Activated naive CD8-positive, alpha-beta T cell treated with anti-CD3 and anti-CD28 coated beads for 36 hours (primary cell): ENCODE data around the gene SLC9A9. TPM values are rescaled to one million over a fixed set of nuclear protein-coding genes. Genes with fewer than 3 reads are reported as not detected.

ENCODE experiments used
- DNase-seq: peaks from one replicate; pipeline ENCODE4 v3.0.0; 2021
- H3K27ac Mint-ChIP-seq: one replicate; pipeline ENCODE4 v1.8.0; 2022; ENCODE audit warnings: mild to moderate bottlenecking, moderate library complexity, mixed read lengths
- H3K27me3 Mint-ChIP-seq: one replicate; pipeline ENCODE4 v1.8.0; 2022; ENCODE audit warnings: mild to moderate bottlenecking, mixed read lengths
- H3K36me3 Mint-ChIP-seq: one replicate; pipeline ENCODE4 v1.8.0; 2021; ENCODE audit warnings: mild to moderate bottlenecking, mixed read lengths
- H3K4me1 Mint-ChIP-seq: one replicate; pipeline ENCODE4 v1.8.0; 2021; ENCODE audit warnings: mixed read lengths
- H3K4me3 Mint-ChIP-seq: one replicate; pipeline ENCODE4 v1.8.0; 2022; ENCODE audit warnings: mild to moderate bottlenecking, moderate library complexity, mixed read lengths
- H3K9me3 Mint-ChIP-seq: one replicate; pipeline ENCODE4 v1.8.0; 2022; ENCODE audit warnings: mixed read lengths
- total RNA-seq, 2 experiments: library from RNA; stranded (reverse); gene quantifications; one replicate each; pipeline ENCODE4 v1.2.3, GENCODE V29; 2021

SLC9A9 gene
- total RNA-seq, 2 experiments from 2014 or later: 2.1 to 2.3 TPM

DNA sequence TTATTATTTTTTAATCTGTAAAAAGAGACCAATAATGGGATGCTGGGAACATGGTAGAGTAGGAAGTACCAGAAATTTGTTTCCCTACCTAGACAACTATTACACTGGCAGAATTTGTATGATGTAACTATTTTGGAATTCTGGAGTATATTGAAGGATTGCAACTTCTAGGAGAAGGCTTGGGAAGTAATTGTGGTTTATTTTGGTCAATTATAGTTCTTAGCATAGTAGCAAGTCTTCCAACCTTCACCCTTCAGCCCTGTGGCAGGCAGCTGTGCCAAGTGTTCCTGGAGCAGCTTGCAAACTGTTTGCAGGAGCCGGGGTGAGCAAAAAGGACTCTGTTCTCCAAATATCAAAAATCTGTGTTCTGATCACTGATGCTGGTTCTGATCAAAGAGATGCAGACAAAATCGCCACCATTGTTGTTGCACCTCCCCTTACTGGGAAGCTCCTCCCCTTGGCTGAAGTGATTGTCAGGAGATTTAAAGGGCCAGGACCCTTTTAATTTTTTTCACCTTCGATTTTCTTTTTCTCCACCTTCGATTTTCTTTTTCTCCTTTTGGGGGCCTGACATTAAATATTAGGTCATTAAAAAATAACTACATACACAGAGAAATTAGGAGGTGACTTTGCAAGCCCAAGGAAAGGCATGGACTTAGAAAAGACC lies 363.3 kb downstream of the SLC9A9 start:
- no peak overlapping the region for H3K27ac Mint-ChIP-seq
- H3K27me3 Mint-ChIP-seq: no peaks in the 10 kb centered on the region
- H3K9me3 Mint-ChIP-seq: no peaks in the 10 kb centered on the region
- H3K4me3 Mint-ChIP-seq: no peak overlapping the region
- H3K4me1 Mint-ChIP-seq: no peaks in the 10 kb centered on the region
- H3K36me3 Mint-ChIP-seq: no peaks in the 10 kb centered on the region
- no peak for DNase-seq

DNA sequence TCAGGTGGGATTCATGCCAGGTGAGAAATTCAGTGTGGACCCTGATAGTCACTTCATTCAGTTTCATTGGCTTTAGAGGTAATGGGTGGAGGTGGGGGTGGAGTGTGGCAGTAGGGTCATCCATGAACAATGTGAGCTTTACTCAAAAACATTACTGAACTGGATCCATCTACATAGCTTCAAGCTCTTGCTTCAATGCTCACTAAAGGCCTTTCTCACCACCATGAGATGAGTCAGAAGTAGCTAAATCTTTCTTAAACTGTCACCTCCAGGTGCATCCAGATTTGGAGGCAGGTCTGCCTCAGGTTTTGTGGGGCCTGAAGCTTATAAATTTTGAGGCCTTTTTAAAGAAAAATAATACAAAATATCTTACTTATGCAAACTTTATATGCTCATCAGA lies 365.1 kb downstream of the SLC9A9 start:
- Mint-ChIP-seq H3K4me1 (no peaks in the 10 kb centered on the region), H3K9me3 (no peaks in the 10 kb centered on the region), H3K36me3 (no peaks in the 10 kb centered on the region), H3K4me3 (no peak overlapping the region), H3K27me3 (no peaks in the 10 kb centered on the region), H3K27ac (no peak overlapping the region)
- no peak for DNase-seq

- no peaks in the 10 kb centered on the region for H3K9me3 Mint-ChIP-seq
- no peaks in the 10 kb centered on the region for H3K4me1 Mint-ChIP-seq
- H3K36me3 Mint-ChIP-seq: no peaks in the 10 kb centered on the region
- no peak for DNase-seq
- no peaks in the 10 kb centered on the region for H3K27me3 Mint-ChIP-seq
- no peak overlapping the region for H3K27ac Mint-ChIP-seq
- no peak overlapping the region for H3K4me3 Mint-ChIP-seq
Measured at GRCh38 chr3:143482106-143483088, 365.9 kb downstream of the SLC9A9 start.

DNA sequence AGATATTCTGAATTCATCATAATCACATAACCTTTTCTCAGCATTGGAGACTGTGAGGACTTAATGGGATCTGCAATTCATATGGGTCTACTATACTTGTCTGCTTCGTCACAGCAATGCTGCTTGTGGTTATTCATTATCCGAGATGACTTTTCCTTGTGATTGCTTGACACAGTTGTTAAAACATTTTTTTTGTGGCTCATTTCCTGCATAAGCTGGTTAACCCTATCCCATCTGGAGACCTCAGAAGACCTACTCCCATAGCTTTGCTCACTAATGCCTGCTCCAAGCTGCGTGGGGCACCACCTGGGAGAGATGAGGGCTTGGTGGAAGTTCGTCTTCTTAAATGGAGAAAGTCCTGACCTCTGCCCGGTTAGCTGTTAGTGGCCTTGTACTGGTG lies 367.9 kb downstream of the SLC9A9 start:
- Mint-ChIP-seq H3K27ac (no peak overlapping the region), H3K27me3 (no peaks in the 10 kb centered on the region), H3K4me3 (no peak overlapping the region), H3K36me3 (no peaks in the 10 kb centered on the region), H3K4me1 (no peaks in the 10 kb centered on the region), H3K9me3 (no peaks in the 10 kb centered on the region)
- no peak for DNase-seq

DNA sequence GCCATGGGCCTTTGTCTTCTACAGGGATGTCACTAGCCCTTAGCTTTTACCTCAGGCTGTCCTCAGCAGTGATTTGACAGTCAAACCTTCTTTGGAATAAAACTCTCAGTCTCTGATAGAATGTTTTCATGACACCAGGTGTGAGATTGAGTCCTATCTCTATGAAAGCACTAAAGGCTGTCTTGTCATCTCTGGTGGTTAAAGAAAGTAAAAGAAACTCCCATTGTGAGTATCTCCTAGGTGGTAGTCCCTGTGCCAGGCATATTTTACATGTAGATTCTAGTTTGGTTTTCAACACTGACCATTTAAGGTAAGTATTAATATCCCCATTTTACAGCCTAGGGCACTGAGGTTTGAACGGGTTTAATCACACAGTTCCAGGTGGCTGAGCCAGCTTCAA lies 368.5 kb downstream of the SLC9A9 start:
- Mint-ChIP-seq H3K27me3 (no peaks in the 10 kb centered on the region), H3K4me3 (no peak overlapping the region), H3K9me3 (no peaks in the 10 kb centered on the region)

GRCh38 chr3:143478115-143478693 lies 370.1 kb downstream of the SLC9A9 start:
- Mint-ChIP-seq H3K4me1 (no peaks in the 10 kb centered on the region), H3K27me3 (no peaks in the 10 kb centered on the region), H3K36me3 (no peaks in the 10 kb centered on the region), H3K4me3 (no peak overlapping the region), H3K9me3 (no peaks in the 10 kb centered on the region), H3K27ac (no peak overlapping the region)
- DNase-seq: no peak

More for the DNA sequence above, 368.5 kb downstream of the SLC9A9 start:
- DNase-seq: no peak
- no peaks in the 10 kb centered on the region for H3K36me3 Mint-ChIP-seq
- H3K27ac Mint-ChIP-seq: no peak overlapping the region
- H3K4me1 Mint-ChIP-seq: no peaks in the 10 kb centered on the region

DNA sequence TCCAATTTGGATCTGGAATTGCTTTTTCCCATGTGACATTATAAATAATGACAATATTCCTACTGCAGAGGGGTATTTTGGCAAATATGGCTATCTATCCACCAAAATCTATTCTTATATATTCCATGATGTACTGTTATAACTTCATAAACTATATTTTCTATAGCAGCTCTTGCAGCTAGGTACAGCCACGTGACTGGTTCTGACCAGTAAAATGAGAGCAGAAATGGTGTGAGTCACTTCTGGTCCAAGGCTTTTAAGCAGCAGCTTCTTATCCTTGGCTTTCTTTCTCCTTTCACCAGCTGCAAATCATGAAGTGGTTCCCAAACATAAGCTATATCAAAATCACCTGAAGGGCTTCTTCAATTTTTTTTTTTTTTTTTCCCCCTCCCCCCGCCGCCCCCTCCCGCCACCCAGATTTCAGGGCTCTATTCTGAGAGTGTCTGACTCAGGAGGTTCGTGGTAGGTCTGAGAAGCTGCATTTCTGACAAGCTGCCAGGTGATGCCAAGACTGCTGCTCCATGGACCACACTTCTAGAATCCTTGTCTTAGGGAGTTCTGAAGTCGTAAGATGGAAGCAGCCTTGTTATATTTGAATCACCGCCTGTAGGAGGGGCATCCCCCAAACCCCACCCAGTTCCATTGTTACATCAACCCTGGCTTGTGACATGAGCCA lies 371.2 kb downstream of the SLC9A9 start:
- DNase-seq: no peak
- Mint-ChIP-seq H3K27me3 (no peaks in the 10 kb centered on the region), H3K36me3 (no peaks in the 10 kb centered on the region), H3K9me3 (no peaks in the 10 kb centered on the region), H3K4me1 (peaks cover 6% of the 10 kb centered on the region), H3K4me3 (no peak overlapping the region), H3K27ac (no peak overlapping the region)

GRCh38 chr3:143475981-143476380 lies 372.3 kb downstream of the SLC9A9 start:
- H3K36me3 Mint-ChIP-seq: no peaks in the 10 kb centered on the region
- peaks cover 6% of the 10 kb centered on the region for H3K4me1 Mint-ChIP-seq
- H3K27ac Mint-ChIP-seq: no peak overlapping the region
- H3K4me3 Mint-ChIP-seq: no peak overlapping the region
- DNase-seq: no peak
- no peaks in the 10 kb centered on the region for H3K27me3 Mint-ChIP-seq
- H3K9me3 Mint-ChIP-seq: no peaks in the 10 kb centered on the region

DNA sequence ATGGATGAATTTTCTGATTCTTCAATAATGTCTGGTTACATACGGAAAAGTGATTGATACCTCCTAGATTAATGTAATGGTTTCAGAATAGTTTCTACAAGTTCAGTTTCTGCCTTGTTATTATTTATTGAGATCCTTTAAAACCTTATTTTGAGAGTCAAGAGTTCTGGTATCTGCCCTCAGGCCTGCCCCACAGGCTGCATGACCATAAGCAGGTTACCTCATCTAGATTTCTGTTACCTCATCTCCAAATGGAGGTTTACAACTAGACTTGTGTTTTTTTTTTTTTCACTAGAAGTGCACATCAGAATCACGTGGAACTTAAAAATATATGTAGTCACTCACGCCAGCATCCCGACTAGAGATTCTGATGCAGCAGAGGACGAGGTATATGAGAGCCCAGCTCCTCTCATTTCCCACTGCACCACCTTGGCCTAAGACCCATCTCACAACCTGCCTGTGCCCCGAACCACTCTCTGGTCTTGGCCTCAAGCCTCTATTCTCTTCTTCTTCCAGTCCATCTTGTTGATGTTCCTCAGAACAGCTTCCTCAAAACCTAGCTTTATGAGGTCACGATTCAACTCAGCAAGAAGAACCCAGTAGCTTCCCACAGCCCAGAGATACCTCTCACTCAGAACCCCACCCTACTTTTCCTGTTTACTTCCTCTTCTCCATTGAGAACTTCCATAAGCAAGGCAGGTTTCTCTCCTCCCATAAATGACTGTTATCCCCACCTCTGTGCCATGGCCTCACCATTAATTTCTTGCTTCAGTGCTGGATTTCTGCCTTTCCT lies 375.3 kb downstream of the SLC9A9 start:
- H3K4me3 Mint-ChIP-seq: no peak overlapping the region
- no peaks in the 10 kb centered on the region for H3K9me3 Mint-ChIP-seq
- peaks cover 2% of the 10 kb centered on the region for H3K36me3 Mint-ChIP-seq
- H3K27ac Mint-ChIP-seq: no peak overlapping the region
- H3K4me1 Mint-ChIP-seq: peaks cover 6% of the 10 kb centered on the region
- no peaks in the 10 kb centered on the region for H3K27me3 Mint-ChIP-seq
- DNase-seq: no peak

- peaks cover 9% of the 10 kb centered on the region for H3K36me3 Mint-ChIP-seq
- no peak overlapping the region for H3K27ac Mint-ChIP-seq
- H3K4me1 Mint-ChIP-seq: peaks cover 6% of the 10 kb centered on the region
- no peak for DNase-seq
- H3K27me3 Mint-ChIP-seq: no peaks in the 10 kb centered on the region
- no peaks in the 10 kb centered on the region for H3K9me3 Mint-ChIP-seq
- no peak overlapping the region for H3K4me3 Mint-ChIP-seq
Measured at GRCh38 chr3:143471705-143472104, 376.6 kb downstream of the SLC9A9 start.

- H3K4me3 Mint-ChIP-seq: no peak overlapping the region
- peaks cover 6% of the 10 kb centered on the region for H3K4me1 Mint-ChIP-seq
- H3K36me3 Mint-ChIP-seq: peaks cover 13% of the 10 kb centered on the region
- H3K27me3 Mint-ChIP-seq: no peaks in the 10 kb centered on the region
- H3K9me3 Mint-ChIP-seq: no peaks in the 10 kb centered on the region
- H3K27ac Mint-ChIP-seq: no peak overlapping the region
- no peak for DNase-seq
Measured at GRCh38 chr3:143469159-143469558, 379.1 kb downstream of the SLC9A9 start.

- H3K27me3 Mint-ChIP-seq: no peaks in the 10 kb centered on the region
Measured at GRCh38 chr3:143465666-143466065, 382.6 kb downstream of the SLC9A9 start.

DNA sequence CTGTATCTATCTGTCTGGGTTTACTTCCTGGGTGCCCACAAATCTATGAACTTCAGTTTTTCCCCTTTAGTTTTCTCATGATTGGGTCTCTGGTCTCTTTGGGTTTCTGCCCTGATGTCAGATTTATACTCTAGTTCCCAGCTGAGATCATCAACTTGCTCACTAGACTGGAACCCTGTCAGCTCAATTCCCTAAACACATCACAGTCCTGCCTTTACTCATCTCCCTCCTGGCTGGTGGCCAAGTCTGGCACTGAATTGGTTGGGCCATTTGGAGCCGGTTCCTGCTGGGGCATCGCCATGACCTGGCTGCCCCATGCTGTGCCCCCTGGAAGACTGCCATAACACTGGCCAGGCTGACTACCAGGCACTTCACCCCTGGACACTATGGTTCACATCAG lies 383.4 kb downstream of the SLC9A9 start:
- Mint-ChIP-seq H3K36me3 (peaks cover 20% of the 10 kb centered on the region), H3K4me1 (no peaks in the 10 kb centered on the region), H3K4me3 (no peak overlapping the region), H3K27me3 (no peaks in the 10 kb centered on the region), H3K9me3 (peaks cover 1% of the 10 kb centered on the region), H3K27ac (no peak overlapping the region)
- no peak for DNase-seq

More at GRCh38 chr3:143465666-143466065, 382.6 kb downstream of the SLC9A9 start:
- H3K4me3 Mint-ChIP-seq: no peak overlapping the region
- H3K27ac Mint-ChIP-seq: no peak overlapping the region
- H3K9me3 Mint-ChIP-seq: no peaks in the 10 kb centered on the region
- no peak for DNase-seq
- no peaks in the 10 kb centered on the region for H3K4me1 Mint-ChIP-seq
- H3K36me3 Mint-ChIP-seq: peaks cover 13% of the 10 kb centered on the region

DNA sequence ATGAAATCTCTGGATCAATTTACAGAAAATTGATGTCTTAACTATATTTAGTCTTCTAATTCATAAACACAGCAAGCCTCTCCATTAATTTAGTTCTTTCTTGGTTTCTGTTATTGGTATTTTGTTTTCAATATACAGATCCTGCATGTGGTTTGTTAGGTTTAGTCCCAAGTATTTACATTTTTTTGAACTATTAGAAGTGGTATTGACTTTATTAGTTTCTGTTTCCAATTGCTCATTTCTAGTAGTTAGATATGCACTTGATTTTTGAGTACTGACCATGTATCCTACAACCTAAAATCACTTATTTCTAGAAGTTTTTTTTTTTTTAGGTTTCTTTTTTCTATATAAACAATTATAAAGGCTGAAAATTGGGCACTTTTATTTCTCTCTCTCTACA lies 392.8 kb downstream of the SLC9A9 start:
- no peak for DNase-seq
- H3K4me3 Mint-ChIP-seq: no peak overlapping the region
- no peaks in the 10 kb centered on the region for H3K27me3 Mint-ChIP-seq
- peaks cover 11% of the 10 kb centered on the region for H3K36me3 Mint-ChIP-seq
- H3K9me3 Mint-ChIP-seq: peaks cover 6% of the 10 kb centered on the region
- H3K4me1 Mint-ChIP-seq: no peaks in the 10 kb centered on the region
- no peak overlapping the region for H3K27ac Mint-ChIP-seq
